Endothelial cell (in vitro differentiated cells): ENCODE measurements around the gene PTMA. TPM values are rescaled to one million over a fixed set of nuclear protein-coding genes. Genes with fewer than 3 reads are reported as not detected.
"Not testable (repeated sequence)": the region's sequence is repeated elsewhere in the genome, so short reads cannot be mapped to it uniquely, and the experiment has no call there.

Experiments used
- DNase-seq: peaks from one replicate; pipeline ENCODE4 v3.0.0; 2021; ENCODE audit warnings: low spot score
- H3K27ac Mint-ChIP-seq: one replicate; pipeline ENCODE4 v1.8.0; 2021; ENCODE audit warnings: mixed read lengths, inconsistent platforms; ENCODE audit not compliant: unreplicated experiment
- H3K27me3 Mint-ChIP-seq: one replicate; pipeline ENCODE4 v1.8.0; 2021; ENCODE audit warnings: mild to moderate bottlenecking, moderate library complexity, mixed read lengths, inconsistent platforms; ENCODE audit not compliant: unreplicated experiment
- H3K36me3 Mint-ChIP-seq: one replicate; pipeline ENCODE4 v1.8.0; 2021; ENCODE audit warnings: mild to moderate bottlenecking, low read depth, mixed read lengths, inconsistent platforms; ENCODE audit not compliant: unreplicated experiment
- H3K4me1 Mint-ChIP-seq: one replicate; pipeline ENCODE4 v1.8.0; 2021; ENCODE audit warnings: mild to moderate bottlenecking, mixed read lengths, inconsistent platforms; ENCODE audit not compliant: unreplicated experiment
- H3K4me3 Mint-ChIP-seq: one replicate; pipeline ENCODE4 v1.8.0; 2021; ENCODE audit warnings: mild to moderate bottlenecking, mixed read lengths, inconsistent platforms; ENCODE audit not compliant: unreplicated experiment
- H3K9me3 Mint-ChIP-seq: one replicate; pipeline ENCODE4 v1.8.0; 2021; ENCODE audit warnings: mixed read lengths, inconsistent platforms; ENCODE audit not compliant: unreplicated experiment
- total RNA-seq: library from RNA; stranded (reverse); fragmentation: NEBNext Ultra II Directional; extraction: Animal tissue kit (Norgen Biotek cat#: 25700); gene quantifications from one replicate; pipeline ENCODE4 v1.2.1, GENCODE V29; 2021; ENCODE audit not compliant: unreplicated experiment
- TF ChIP-seq, protein P1 (sequence below): fragments of 200-600 bp; sonication (generic); IDR thresholded peaks from one replicate; pipeline ENCODE4 v1.5.0; 2021; ENCODE audit warnings: antibody characterized with exemption; ENCODE audit not compliant: unreplicated experiment

Gene PTMA
- total RNA-seq, 1 donor from 2014 or later = 592 TPM

GRCh38 chr2:231709981-231710798 is 1.9 kb downstream of the PTMA start:
- Mint-ChIP-seq H3K4me1 (peaks cover 30% of the 10 kb centered on the region), H3K27me3 (peaks cover 31% of the 10 kb centered on the region)

DNA sequence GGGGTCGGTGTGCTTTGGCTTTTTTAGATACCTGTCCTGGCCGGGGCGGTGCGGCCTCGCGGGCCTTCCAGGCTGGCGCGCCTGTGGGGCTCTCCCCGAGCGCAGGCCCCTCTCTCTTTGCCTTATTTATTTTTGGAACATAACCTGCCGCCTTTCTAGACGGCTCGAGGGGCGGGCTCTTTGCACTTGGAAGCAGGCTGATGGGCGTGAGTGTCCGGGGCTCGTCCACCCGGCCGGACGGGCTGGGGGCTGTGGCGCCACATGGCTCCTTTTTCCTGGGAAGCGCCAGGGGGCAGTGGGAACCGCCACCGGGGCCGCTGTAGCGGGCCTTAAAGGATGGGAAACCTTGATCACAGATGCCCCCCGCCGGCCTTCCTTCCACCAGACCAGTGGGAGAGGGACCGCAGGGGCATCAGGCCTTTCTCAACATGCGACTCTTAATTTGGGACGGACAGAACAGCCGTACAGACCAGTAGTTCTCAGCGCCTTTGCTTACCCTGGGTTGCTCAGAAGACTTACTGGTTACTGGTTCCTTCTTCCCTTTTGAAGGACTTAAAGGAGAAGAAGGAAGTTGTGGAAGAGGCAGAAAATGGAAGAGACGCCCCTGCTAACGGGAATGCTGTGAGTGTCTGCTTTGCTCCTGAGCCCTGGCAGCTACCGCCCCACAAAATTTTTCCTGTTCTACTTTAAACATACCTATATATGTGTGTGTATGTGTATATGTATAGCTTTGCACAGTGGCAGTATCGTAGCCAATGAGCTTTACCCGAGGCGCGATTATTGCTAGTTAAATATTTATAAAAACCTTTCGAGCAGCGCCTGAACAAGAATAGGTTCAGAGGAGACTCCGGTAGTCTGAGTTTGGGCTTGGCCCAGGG is 2.7 kb downstream of the PTMA start:
- peaks cover 33% of the 10 kb centered on the region for H3K27me3 Mint-ChIP-seq
- DNase-seq = peak; percentile 62
- peaks cover 33% of the 10 kb centered on the region for H3K4me1 Mint-ChIP-seq
- H3K36me3 Mint-ChIP-seq = peaks cover 22% of the 10 kb centered on the region
- TF ChIP-seq, protein P1, sequence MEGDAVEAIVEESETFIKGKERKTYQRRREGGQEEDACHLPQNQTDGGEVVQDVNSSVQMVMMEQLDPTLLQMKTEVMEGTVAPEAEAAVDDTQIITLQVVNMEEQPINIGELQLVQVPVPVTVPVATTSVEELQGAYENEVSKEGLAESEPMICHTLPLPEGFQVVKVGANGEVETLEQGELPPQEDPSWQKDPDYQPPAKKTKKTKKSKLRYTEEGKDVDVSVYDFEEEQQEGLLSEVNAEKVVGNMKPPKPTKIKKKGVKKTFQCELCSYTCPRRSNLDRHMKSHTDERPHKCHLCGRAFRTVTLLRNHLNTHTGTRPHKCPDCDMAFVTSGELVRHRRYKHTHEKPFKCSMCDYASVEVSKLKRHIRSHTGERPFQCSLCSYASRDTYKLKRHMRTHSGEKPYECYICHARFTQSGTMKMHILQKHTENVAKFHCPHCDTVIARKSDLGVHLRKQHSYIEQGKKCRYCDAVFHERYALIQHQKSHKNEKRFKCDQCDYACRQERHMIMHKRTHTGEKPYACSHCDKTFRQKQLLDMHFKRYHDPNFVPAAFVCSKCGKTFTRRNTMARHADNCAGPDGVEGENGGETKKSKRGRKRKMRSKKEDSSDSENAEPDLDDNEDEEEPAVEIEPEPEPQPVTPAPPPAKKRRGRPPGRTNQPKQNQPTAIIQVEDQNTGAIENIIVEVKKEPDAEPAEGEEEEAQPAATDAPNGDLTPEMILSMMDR = no peak
- no peaks in the 10 kb centered on the region for H3K9me3 Mint-ChIP-seq
- H3K4me3 Mint-ChIP-seq = peak overlapping the region; percentile 90
- peak overlapping the region; percentile 44 for H3K27ac Mint-ChIP-seq

More at GRCh38 chr2:231709981-231710798, 1.9 kb downstream of the PTMA start:
- peak overlapping the region; percentile 95 for H3K4me3 Mint-ChIP-seq
- TF ChIP-seq, protein P1 = peak; percentile 89
- peaks cover 19% of the 10 kb centered on the region for H3K36me3 Mint-ChIP-seq
- peak; percentile 97 for DNase-seq
- H3K9me3 Mint-ChIP-seq = no peaks in the 10 kb centered on the region
- H3K27ac Mint-ChIP-seq = peak overlapping the region; percentile 72

GRCh38 chr2:231711677-231712450 is 3.5 kb downstream of the PTMA start:
- H3K4me1 Mint-ChIP-seq = peaks cover 32% of the 10 kb centered on the region

GRCh38 chr2:231712451-231713021 is 4.2 kb downstream of the PTMA start:
- DNase-seq, H3K9me3 Mint-ChIP-seq: not testable (repeated sequence)
- Mint-ChIP-seq H3K36me3 (peaks cover 25% of the 10 kb centered on the region), H3K27me3 (peaks cover 23% of the 10 kb centered on the region), H3K4me1 (peaks cover 28% of the 10 kb centered on the region), H3K4me3 (peak overlapping the region; percentile 90), H3K27ac (peak overlapping the region; percentile 81)

More at GRCh38 chr2:231711677-231712450, 3.5 kb downstream of the PTMA start:
- H3K4me3 Mint-ChIP-seq = peak overlapping the region; percentile 90
- H3K27me3 Mint-ChIP-seq = peaks cover 29% of the 10 kb centered on the region
- DNase-seq = no peak
- no peaks in the 10 kb centered on the region for H3K9me3 Mint-ChIP-seq
- peaks cover 25% of the 10 kb centered on the region for H3K36me3 Mint-ChIP-seq
- TF ChIP-seq, protein P1 = no peak
- peak overlapping the region; percentile 81 for H3K27ac Mint-ChIP-seq

GRCh38 chr2:231713406-231713729 is 5.0 kb downstream of the PTMA start:
- Mint-ChIP-seq H3K36me3 (peaks cover 25% of the 10 kb centered on the region), H3K4me3 (peak overlapping the region; percentile 84), H3K4me1 (peaks cover 28% of the 10 kb centered on the region), H3K27me3 (peaks cover 21% of the 10 kb centered on the region), H3K27ac (peak overlapping the region; percentile 42)
- not testable (repeated sequence) for H3K9me3 Mint-ChIP-seq, DNase-seq
